H9 (cell line): Measurements from ENCODE around the gene MXRA5. TPM values are rescaled to one million over a fixed set of nuclear protein-coding genes. Genes with fewer than 3 reads are reported as not detected.
A peak's percentile ranks its signal among the peaks of the same experiment; 100 is the strongest.

Experiments
- DNase-seq: peaks from one replicate; pipeline ENCODE4 v3.0.0-alpha.2; 2017
- H2AFZ ChIP-seq: one replicate; pipeline ENCODE4 v1.6.1; 2013; ENCODE audit warnings: mild to moderate bottlenecking, low read length, control low read depth, moderate library complexity
- H2AK5ac ChIP-seq: 2 replicates; pipeline ENCODE4 v1.6.1; 2013; ENCODE audit warnings: low read length, control low read depth, mixed read lengths; ENCODE audit not compliant: insufficient read length
- H2BK120ac ChIP-seq: one replicate; pipeline ENCODE4 v1.6.1; 2013; ENCODE audit warnings: low read depth, mild to moderate bottlenecking, low read length, control low read depth, inconsistent platforms; ENCODE audit not compliant: poor library complexity, severe bottlenecking
- H2BK12ac ChIP-seq: 2 replicates; pipeline ENCODE4 v1.6.1; 2013; ENCODE audit warnings: low read length, control low read depth, mixed read lengths, low read depth; ENCODE audit not compliant: insufficient read length
- H2BK15ac ChIP-seq: 2 replicates; pipeline ENCODE4 v1.6.1; 2013; ENCODE audit warnings: low read depth, low read length, control low read depth
- H2BK20ac ChIP-seq: one replicate; pipeline ENCODE4 v1.6.1; 2013; ENCODE audit warnings: low read depth, mild to moderate bottlenecking, low read length, control low read depth, inconsistent platforms; ENCODE audit not compliant: poor library complexity, severe bottlenecking
- H2BK5ac ChIP-seq: 2 replicates; pipeline ENCODE4 v1.6.1; 2013; ENCODE audit warnings: low read length, control low read depth, mixed read lengths; ENCODE audit not compliant: insufficient read length
- H3K14ac ChIP-seq: 2 replicates; pipeline ENCODE4 v1.6.1; 2013; ENCODE audit warnings: low read length, control low read depth; ENCODE audit not compliant: insufficient read depth
- H3K18ac ChIP-seq: 2 replicates; pipeline ENCODE4 v1.6.1; 2013; ENCODE audit warnings: low read depth, mild to moderate bottlenecking, mixed read lengths, low read length, control low read depth; ENCODE audit not compliant: insufficient read length
- H3K23ac ChIP-seq: 2 replicates; pipeline ENCODE4 v1.6.1; 2013; ENCODE audit warnings: low read length, control low read depth, mixed read lengths, low read depth; ENCODE audit not compliant: insufficient read length
- H3K23me2 ChIP-seq: 2 replicates; pipeline ENCODE4 v1.6.1; 2013; ENCODE audit warnings: low read depth, mild to moderate bottlenecking, mixed read lengths, low read length, control low read depth; ENCODE audit not compliant: insufficient read length, poor library complexity, severe bottlenecking
- H3K27ac ChIP-seq: 2 replicates; pipeline ENCODE4 v1.5.1; 2013; ENCODE audit warnings: low read length, control low read depth, mixed read lengths, low read depth; ENCODE audit not compliant: insufficient read length
- H3K27me3 ChIP-seq: 2 replicates; pipeline ENCODE4 v1.6.1; 2013; ENCODE audit warnings: low read length, control low read depth, inconsistent platforms; ENCODE audit not compliant: insufficient read depth
- H3K4ac ChIP-seq: 2 replicates; pipeline ENCODE4 v1.6.1; 2013; ENCODE audit warnings: low read depth, mild to moderate bottlenecking, control low read depth, inconsistent platforms, low read length, moderate library complexity
- H3K4me1 ChIP-seq: 2 replicates; pipeline ENCODE4 v1.6.1; 2013; ENCODE audit warnings: low read length, control low read depth, inconsistent platforms; ENCODE audit not compliant: insufficient read depth
- H3K4me2 ChIP-seq: 2 replicates; pipeline ENCODE4 v1.6.1; 2013; ENCODE audit warnings: low read length, control low read depth, mixed read lengths; ENCODE audit not compliant: insufficient read length, insufficient read depth
- H3K56ac ChIP-seq: 2 replicates; pipeline ENCODE4 v1.6.1; 2013; ENCODE audit warnings: low read depth, mild to moderate bottlenecking, mixed read lengths, low read length, control low read depth; ENCODE audit not compliant: insufficient read length
- H3K79me1 ChIP-seq: 2 replicates; pipeline ENCODE4 v1.6.1; 2013; ENCODE audit warnings: low read depth, mild to moderate bottlenecking, moderate library complexity, low read length, control low read depth, inconsistent platforms; ENCODE audit not compliant: insufficient read depth, poor library complexity, severe bottlenecking
- H3K79me2 ChIP-seq: 2 replicates; pipeline ENCODE4 v1.6.1; 2013; ENCODE audit warnings: low read length, control low read depth, inconsistent platforms; ENCODE audit not compliant: insufficient read depth
- H3K9ac ChIP-seq: 2 replicates; pipeline ENCODE4 v1.6.1; 2013; ENCODE audit warnings: low read length, control low read depth, mixed read lengths; ENCODE audit not compliant: insufficient read length; ENCODE audit errors: extremely low read depth
- H3K9me3 ChIP-seq: one replicate; pipeline ENCODE4 v1.6.1; 2013; ENCODE audit warnings: low read depth, low read length, inconsistent platforms; ENCODE audit not compliant: control insufficient read depth
- H3T11ph ChIP-seq: one replicate; pipeline ENCODE4 v1.6.1; 2013; ENCODE audit warnings: mild to moderate bottlenecking, low read length, control low read depth, inconsistent platforms
- H4K20me1 ChIP-seq: one replicate; pipeline ENCODE4 v1.6.1; 2013; ENCODE audit not compliant: control insufficient read depth, insufficient read length, insufficient read depth
- H4K5ac ChIP-seq: 2 replicates; pipeline ENCODE4 v1.6.1; 2013; ENCODE audit warnings: low read depth, mild to moderate bottlenecking, mixed read lengths, low read length, control low read depth; ENCODE audit not compliant: insufficient read length
- H4K8ac ChIP-seq: replicated peaks from 2 replicates; pipeline ENCODE4 v1.6.1; 2013; ENCODE audit warnings: low read length, control low read depth, mixed read lengths, low read depth; ENCODE audit not compliant: insufficient read length
- H4K91ac ChIP-seq: 2 replicates; pipeline ENCODE4 v1.6.1; 2013; ENCODE audit warnings: low read depth, mild to moderate bottlenecking, moderate library complexity, mixed read lengths, low read length, control low read depth; ENCODE audit not compliant: insufficient read length
- H3K27ac Mint-ChIP-seq, 3 experiments: 2 replicates in 2 of 3; 3 replicates in 1 of 3; pipeline ENCODE4 v1.8.0; 2020 to 2021; ENCODE audit warnings: mixed read lengths in 3 of 3, mild to moderate bottlenecking in 1 of 3, moderate library complexity in 1 of 3
- H3K27me3 Mint-ChIP-seq: 2 replicates; pipeline ENCODE4 v1.8.0; 2021; ENCODE audit warnings: low read depth, mild to moderate bottlenecking, moderate library complexity, mixed read lengths
- H3K36me3 Mint-ChIP-seq, 3 experiments: 2 replicates in 2 of 3; 3 replicates in 1 of 3; pipeline ENCODE4 v1.8.0; 2020 to 2021; ENCODE audit warnings: low read depth in 3 of 3, mixed read lengths in 3 of 3; ENCODE audit not compliant: insufficient read depth in 1 of 3
- H3K4me1 Mint-ChIP-seq, 2 experiments: 2 replicates each; pipeline ENCODE4 v1.8.0; 2020; ENCODE audit warnings: mixed read lengths in 2 of 2
- H3K4me3 Mint-ChIP-seq, 2 experiments: 2 replicates in 1 of 2; 3 replicates in 1 of 2; pipeline ENCODE4 v1.8.0; 2020 to 2021; ENCODE audit warnings: mild to moderate bottlenecking in 2 of 2, mixed read lengths in 2 of 2, moderate library complexity in 1 of 2
- H3K9me3 Mint-ChIP-seq, 2 experiments: 2 replicates in 1 of 2; 3 replicates in 1 of 2; pipeline ENCODE4 v1.8.0; 2020; ENCODE audit warnings: mild to moderate bottlenecking in 2 of 2, mixed read lengths in 2 of 2, moderate library complexity in 1 of 2
- CTCF ChIP-seq: fragments of 200-600 bp; sonication (generic); conservative IDR thresholded peaks from 3 replicates; pipeline ENCODE4 v1.8.0; 2021; ENCODE audit warnings: antibody characterized with exemption, mild to moderate bottlenecking
- WGBS: extraction: QIAGEN DNeasy Blood & Tissue Kit; methylation state at CpG from one replicate; pipeline ENCODE4 v1.1.7; 2013; ENCODE audit warnings: missing lambda C conversion rate, low lambda C conversion rate, mixed read lengths; ENCODE audit not compliant: insufficient read length; ENCODE audit errors: extremely low coverage; 5-methylcytosine and 5-hydroxymethylcytosine counted together
- total RNA-seq: library from RNA; stranded (reverse); gene quantifications from 2 replicates; pipeline ENCODE4 v1.2.1, GENCODE V29; 2021

Gene MXRA5
- total RNA-seq, 1 experiment from 2014 or later = 1.0 TPM

- Histone ChIP-seq H4K5ac (no peak overlapping the region), H3K18ac (no peak overlapping the region), H3K4me2 (no peak overlapping the region), H3K14ac (no peak overlapping the region), H2BK15ac (no peak overlapping the region), H3K23ac (no peak overlapping the region), H3T11ph (no peak overlapping the region), H2BK12ac (no peak overlapping the region), H4K20me1 (no peaks in the 10 kb centered on the region), H4K91ac (no peak overlapping the region), H3K9me3 (no peaks in the 10 kb centered on the region), H2BK5ac (no peak overlapping the region), H3K23me2 (no peaks in the 10 kb centered on the region), H2BK120ac (no peak overlapping the region), H3K4me1 (no peaks in the 10 kb centered on the region), H2AFZ (no peak overlapping the region), H3K27ac (no peak overlapping the region), H3K9ac (no peak overlapping the region), H3K27me3 (no peaks in the 10 kb centered on the region), H3K4ac (no peak overlapping the region), H3K79me2 (no peaks in the 10 kb centered on the region), H2AK5ac (no peak overlapping the region), H3K56ac (no peak overlapping the region), H4K8ac (no peak overlapping the region), H2BK20ac (no peak overlapping the region), H3K79me1 (no peaks in the 10 kb centered on the region)
- Mint-ChIP-seq H3K27me3 (no peaks in the 10 kb centered on the region; the same call in 1 of the 2 replicates), H3K4me3 (no peak overlapping the region), H3K9me3 (peaks cover 9 to 14% of the 10 kb centered on the region in 2 experiments), H3K27ac (peak overlapping the region in 1 of 3 experiments; percentile 41; a peak in 1 of 7 replicates), H3K36me3 (no peaks in the 10 kb centered on the region; a peak in 1 of 7 replicates), H3K4me1 (no peaks in the 10 kb centered on the region)
- no CpG with 5 or more reads among the region's 12 CpGs for WGBS
- no peak for DNase-seq
- no peak for TF ChIP-seq CTCF
Measured at GRCh38 chrX:3271183-3271833, 75.1 kb downstream of the MXRA5 start.
